DMS153 treated with DMSO at 0.1 percent for 48 hours (cell line): ENCODE results near the gene MYO5A.
"Not testable (repeated sequence)": the region's sequence is repeated elsewhere in the genome, so short reads cannot be mapped to it uniquely, and the experiment has no call there.

ENCODE experiments used
- DNase-seq: peaks from one replicate; lab custom pipeline; 2025; ENCODE audit not compliant: unreplicated experiment; lab: John Stamatoyannopoulos, UW

Gene MYO5A

GRCh38 chr15:52466134-52466701 is 62.5 kb downstream of the MYO5A start:
- DNase-seq: no peak

- DNase-seq: no peak
These were observed 64.2 kb downstream of the MYO5A start for GRCh38 chr15:52464478-52464877.

GRCh38 chr15:52464040-52464439 is 64.6 kb downstream of the MYO5A start:
- DNase-seq: no peak

GRCh38 chr15:52463638-52464037 is 65.0 kb downstream of the MYO5A start:
- no peak for DNase-seq

- DNase-seq: no peak
These were observed 65.8 kb downstream of the MYO5A start for GRCh38 chr15:52462806-52463360.

GRCh38 chr15:52459701-52460100 is 69.0 kb downstream of the MYO5A start:
- DNase-seq: not testable (repeated sequence)

GRCh38 chr15:52459265-52459664 is 69.4 kb downstream of the MYO5A start:
- not testable (repeated sequence) for DNase-seq

- DNase-seq: no peak
These were observed 80.4 kb downstream of the MYO5A start for GRCh38 chr15:52448011-52448890.

GRCh38 chr15:52445954-52446353 is 82.7 kb downstream of the MYO5A start:
- DNase-seq: no peak

- no peak for DNase-seq
These were observed 83.1 kb downstream of the MYO5A start for GRCh38 chr15:52445553-52445952.

GRCh38 chr15:52443205-52443604 is 85.5 kb downstream of the MYO5A start:
- not testable (repeated sequence) for DNase-seq

GRCh38 chr15:52441841-52442240 is 86.8 kb downstream of the MYO5A start:
- no peak for DNase-seq

- DNase-seq: no peak
These were observed 87.7 kb downstream of the MYO5A start for GRCh38 chr15:52440946-52441345.

- no peak for DNase-seq
These were observed 88.3 kb downstream of the MYO5A start for GRCh38 chr15:52440414-52440813.

- no peak for DNase-seq
These were observed 89.2 kb downstream of the MYO5A start for GRCh38 chr15:52439470-52439869.

- DNase-seq: not testable (repeated sequence)
These were observed 89.6 kb downstream of the MYO5A start for GRCh38 chr15:52439042-52439441.

GRCh38 chr15:52438047-52438446 is 90.6 kb downstream of the MYO5A start:
- no peak for DNase-seq

- no peak for DNase-seq
These were observed 91.0 kb downstream of the MYO5A start for GRCh38 chr15:52437646-52438045.

GRCh38 chr15:52436981-52437380 is 91.7 kb downstream of the MYO5A start:
- no peak for DNase-seq

GRCh38 chr15:52434885-52435284 is 93.8 kb downstream of the MYO5A start:
- no peak for DNase-seq

GRCh38 chr15:52428297-52428696 is 100.4 kb downstream of the MYO5A start:
- DNase-seq: no peak

- DNase-seq: no peak
These were observed 100.9 kb downstream of the MYO5A start for GRCh38 chr15:52427804-52428203.
